Prostate gland (tissue), 2 donors: ENCODE measurements around the gene TOR1B.
"Not testable (repeated sequence)": the region's sequence is repeated elsewhere in the genome, so short reads cannot be mapped to it uniquely, and the experiment has no call there.

Experiments used
- POLR2AphosphoS5 ChIP-seq: sonication (generic); formaldehyde crosslinking; IDR thresholded peaks from one replicate; pipeline ENCODE4 v1.6.1; 2017; ENCODE audit warnings: antibody characterized with exemption
- TF ChIP-seq, protein P1 (sequence below), 4 experiments: fragments of 200-600 bp in 2 of 4; fragments of 450-650 bp in 2 of 4; sonication (generic) in 2 of 4; IDR thresholded peaks; 1 replicate in 3 of 4; 2 replicates in 1 of 4; pipeline ENCODE4 v1.5.1; 2016 to 2019; ENCODE audit warnings: antibody characterized with exemption in 4 of 4, mild to moderate bottlenecking in 2 of 4, moderate library complexity in 2 of 4

- TF ChIP-seq, protein P1, sequence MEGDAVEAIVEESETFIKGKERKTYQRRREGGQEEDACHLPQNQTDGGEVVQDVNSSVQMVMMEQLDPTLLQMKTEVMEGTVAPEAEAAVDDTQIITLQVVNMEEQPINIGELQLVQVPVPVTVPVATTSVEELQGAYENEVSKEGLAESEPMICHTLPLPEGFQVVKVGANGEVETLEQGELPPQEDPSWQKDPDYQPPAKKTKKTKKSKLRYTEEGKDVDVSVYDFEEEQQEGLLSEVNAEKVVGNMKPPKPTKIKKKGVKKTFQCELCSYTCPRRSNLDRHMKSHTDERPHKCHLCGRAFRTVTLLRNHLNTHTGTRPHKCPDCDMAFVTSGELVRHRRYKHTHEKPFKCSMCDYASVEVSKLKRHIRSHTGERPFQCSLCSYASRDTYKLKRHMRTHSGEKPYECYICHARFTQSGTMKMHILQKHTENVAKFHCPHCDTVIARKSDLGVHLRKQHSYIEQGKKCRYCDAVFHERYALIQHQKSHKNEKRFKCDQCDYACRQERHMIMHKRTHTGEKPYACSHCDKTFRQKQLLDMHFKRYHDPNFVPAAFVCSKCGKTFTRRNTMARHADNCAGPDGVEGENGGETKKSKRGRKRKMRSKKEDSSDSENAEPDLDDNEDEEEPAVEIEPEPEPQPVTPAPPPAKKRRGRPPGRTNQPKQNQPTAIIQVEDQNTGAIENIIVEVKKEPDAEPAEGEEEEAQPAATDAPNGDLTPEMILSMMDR (IDR thresholded peaks at IDR 0.05), result not testable (repeated sequence)
- not testable (repeated sequence) for TF ChIP-seq POLR2AphosphoS5
These were observed 42.2 kb upstream of the TOR1B start for GRCh38 chr9:129760784-129761183.
